ENCODE results near the gene MAGI3.

Gene MAGI3

GRCh38 chr1:113681596-113682337, 291.5 kb downstream of the MAGI3 start:
- Histone ChIP-seq H3K36me3 (ENCODE audit: low read depth) (peaks cover 8% of the 10 kb centered on the region), H3K9me3 (ENCODE audit: severe bottlenecking) (no peaks in the 10 kb centered on the region), H3K4me3 (ENCODE audit: severe bottlenecking) (no peak overlapping the region), H3K27me3 (ENCODE audit: insufficient read depth, poor library complexity, severe bottlenecking) (no peaks in the 10 kb centered on the region), H3K27ac (ENCODE audit: poor library complexity, severe bottlenecking) (no peak overlapping the region), H3K4me1 (ENCODE audit: insufficient read depth, poor library complexity, severe bottlenecking) (peaks cover 7% of the 10 kb centered on the region)
- no peak for DNase-seq (ENCODE audit: low spot score)
- ATAC-seq (ENCODE audit: low read depth): no peak
- TF ChIP-seq CTCF (IDR thresholded peaks at IDR 0.05; ENCODE audit: poor library complexity, severe bottlenecking): no peak

- no peaks in the 10 kb centered on the region for H3K9me3 ChIP-seq (ENCODE audit: severe bottlenecking)
- no peaks in the 10 kb centered on the region for H3K4me1 ChIP-seq (ENCODE audit: insufficient read depth, poor library complexity, severe bottlenecking)
- no peaks in the 10 kb centered on the region for H3K27me3 ChIP-seq (ENCODE audit: insufficient read depth, poor library complexity, severe bottlenecking)
- H3K4me3 ChIP-seq (ENCODE audit: severe bottlenecking): no peak overlapping the region
- no peak for TF ChIP-seq CTCF (IDR thresholded peaks at IDR 0.05; ENCODE audit: poor library complexity, severe bottlenecking)
- peaks cover 8% of the 10 kb centered on the region; the same call in 1 of the 2 replicates for H3K36me3 ChIP-seq (ENCODE audit: low read depth)
- H3K27ac ChIP-seq (ENCODE audit: poor library complexity, severe bottlenecking): no peak overlapping the region
- ATAC-seq (ENCODE audit: low read depth): no peak
- DNase-seq (ENCODE audit: low spot score): no peak
Measured at GRCh38 chr1:113683384-113684152, 293.3 kb downstream of the MAGI3 start.

GRCh38 chr1:113684153-113684541, 293.8 kb downstream of the MAGI3 start:
- no peak for TF ChIP-seq CTCF (IDR thresholded peaks at IDR 0.05; ENCODE audit: poor library complexity, severe bottlenecking)
- Histone ChIP-seq H3K27me3 (ENCODE audit: insufficient read depth, poor library complexity, severe bottlenecking) (no peaks in the 10 kb centered on the region), H3K9me3 (ENCODE audit: severe bottlenecking) (no peaks in the 10 kb centered on the region), H3K4me1 (ENCODE audit: insufficient read depth, poor library complexity, severe bottlenecking) (no peaks in the 10 kb centered on the region), H3K36me3 (ENCODE audit: low read depth) (peaks cover 8% of the 10 kb centered on the region; the same call in 1 of the 2 replicates), H3K4me3 (ENCODE audit: severe bottlenecking) (no peak overlapping the region), H3K27ac (ENCODE audit: poor library complexity, severe bottlenecking) (no peak overlapping the region)
- no peak for ATAC-seq (ENCODE audit: low read depth)
- no peak for DNase-seq (ENCODE audit: low spot score)

- no peak for DNase-seq (ENCODE audit: low spot score)
Measured at GRCh38 chr1:113686891-113687618, 296.7 kb downstream of the MAGI3 start.

More at GRCh38 chr1:113686891-113687618, 296.7 kb downstream of the MAGI3 start:
- no peak overlapping the region for H3K4me3 ChIP-seq (ENCODE audit: severe bottlenecking)
- H3K4me1 ChIP-seq (ENCODE audit: insufficient read depth, poor library complexity, severe bottlenecking): no peaks in the 10 kb centered on the region
- no peak for ATAC-seq (ENCODE audit: low read depth)
- no peak overlapping the region for H3K27ac ChIP-seq (ENCODE audit: poor library complexity, severe bottlenecking)
- no peaks in the 10 kb centered on the region for H3K27me3 ChIP-seq (ENCODE audit: insufficient read depth, poor library complexity, severe bottlenecking)
- no peak for TF ChIP-seq CTCF (IDR thresholded peaks at IDR 0.05; ENCODE audit: poor library complexity, severe bottlenecking)
- peaks cover 8% of the 10 kb centered on the region; the same call in 1 of the 2 replicates for H3K36me3 ChIP-seq (ENCODE audit: low read depth)
- no peaks in the 10 kb centered on the region for H3K9me3 ChIP-seq (ENCODE audit: severe bottlenecking)
